Measurements from ENCODE around the gene PSMA5.

PSMA5 gene

GRCh38 chr1:109472779-109473178, 46.5 kb upstream of the PSMA5 start:
- Histone ChIP-seq H3K9me2 (replicated peaks; ENCODE audit: low read depth, low read length) (no peaks in the 10 kb centered on the region), H3K4me3 (ENCODE audit: low read length, poor library complexity, severe bottlenecking) (no peak overlapping the region), H3F3A (ENCODE audit: low read depth) (no peaks in the 10 kb centered on the region), H3K4me1 (ENCODE audit: insufficient read depth, low read length, poor library complexity, severe bottlenecking) (peaks cover 6% of the 10 kb centered on the region), H2AFZ (ENCODE audit: low read length) (no peak overlapping the region), H4K20me1 (ENCODE audit: insufficient read depth, low read length, poor library complexity, severe bottlenecking) (no peaks in the 10 kb centered on the region), H3K79me2 (ENCODE audit: insufficient read depth, low read length) (no peaks in the 10 kb centered on the region), H3K27me3 (ENCODE audit: insufficient read depth, low read length, poor library complexity, severe bottlenecking) (no peaks in the 10 kb centered on the region), H3K4me2 (ENCODE audit: low read depth, low read length, poor library complexity, severe bottlenecking) (no peak overlapping the region), H3K9ac (ENCODE audit: low read depth, low read length, poor library complexity, severe bottlenecking) (no peak overlapping the region), H3K9me3 (ENCODE audit: insufficient read depth, low read depth, low read length) (no peaks in the 10 kb centered on the region), H3K36me3 (ENCODE audit: insufficient read depth, low read length) (no peaks in the 10 kb centered on the region)
- no peak for TF ChIP-seq EZH2phosphoT487 (IDR thresholded peaks at IDR 0.05; ENCODE audit: borderline replicate concordance)
- no peak for TF ChIP-seq CTCF (conservative IDR thresholded peaks at IDR 0.05; ENCODE audit: low read length)

GRCh38 chr1:109470245-109470644, 44.0 kb upstream of the PSMA5 start:
- Histone ChIP-seq H3K36me3 (ENCODE audit: insufficient read depth, low read length) (no peaks in the 10 kb centered on the region), H3K9me2 (replicated peaks; ENCODE audit: low read depth, low read length) (no peaks in the 10 kb centered on the region), H3K9me3 (ENCODE audit: insufficient read depth, low read depth, low read length) (no peaks in the 10 kb centered on the region), H3K4me1 (ENCODE audit: insufficient read depth, low read length, poor library complexity, severe bottlenecking) (peaks cover 2% of the 10 kb centered on the region), H3K27me3 (ENCODE audit: insufficient read depth, low read length, poor library complexity, severe bottlenecking) (no peaks in the 10 kb centered on the region), H3K79me2 (ENCODE audit: insufficient read depth, low read length) (no peaks in the 10 kb centered on the region), H2AFZ (ENCODE audit: low read length) (no peak overlapping the region), H3K9ac (ENCODE audit: low read depth, low read length, poor library complexity, severe bottlenecking) (no peak overlapping the region), H3K4me2 (ENCODE audit: low read depth, low read length, poor library complexity, severe bottlenecking) (no peak overlapping the region), H3K4me3 (ENCODE audit: low read length, poor library complexity, severe bottlenecking) (no peak overlapping the region), H3F3A (ENCODE audit: low read depth) (no peaks in the 10 kb centered on the region), H4K20me1 (ENCODE audit: insufficient read depth, low read length, poor library complexity, severe bottlenecking) (no peaks in the 10 kb centered on the region)
- TF ChIP-seq CTCF (conservative IDR thresholded peaks at IDR 0.05; ENCODE audit: low read length) (no peak), EZH2phosphoT487 (IDR thresholded peaks at IDR 0.05; ENCODE audit: borderline replicate concordance) (no peak)

GRCh38 chr1:109468903-109469302, 42.7 kb upstream of the PSMA5 start:
- no peaks in the 10 kb centered on the region for H3K9me3 ChIP-seq (ENCODE audit: insufficient read depth, low read depth, low read length)
- H3K4me2 ChIP-seq (ENCODE audit: low read depth, low read length, poor library complexity, severe bottlenecking), result no peak overlapping the region
- H3K4me3 ChIP-seq (ENCODE audit: low read length, poor library complexity, severe bottlenecking), result no peak overlapping the region
- H3K27me3 ChIP-seq (ENCODE audit: insufficient read depth, low read length, poor library complexity, severe bottlenecking), result no peaks in the 10 kb centered on the region
- H2AFZ ChIP-seq (ENCODE audit: low read length), result no peak overlapping the region; the same call in 1 of the 2 replicates
- no peaks in the 10 kb centered on the region for H3K79me2 ChIP-seq (ENCODE audit: insufficient read depth, low read length)
- H3K9me2 ChIP-seq (replicated peaks; ENCODE audit: low read depth, low read length), result no peaks in the 10 kb centered on the region
- H3F3A ChIP-seq (ENCODE audit: low read depth), result no peaks in the 10 kb centered on the region
- H4K20me1 ChIP-seq (ENCODE audit: insufficient read depth, low read length, poor library complexity, severe bottlenecking), result no peaks in the 10 kb centered on the region
- no peak overlapping the region for H3K9ac ChIP-seq (ENCODE audit: low read depth, low read length, poor library complexity, severe bottlenecking)
- H3K4me1 ChIP-seq (ENCODE audit: insufficient read depth, low read length, poor library complexity, severe bottlenecking), result peaks cover 2% of the 10 kb centered on the region
- no peaks in the 10 kb centered on the region for H3K36me3 ChIP-seq (ENCODE audit: insufficient read depth, low read length)
- TF ChIP-seq EZH2phosphoT487 (IDR thresholded peaks at IDR 0.05; ENCODE audit: borderline replicate concordance) (no peak), CTCF (conservative IDR thresholded peaks at IDR 0.05; ENCODE audit: low read length) (no peak)

Data from Loucy (cell line).